NCI-H2107 treated with DMSO at 0.1 percent for 48 hours (cell line): ENCODE measurements around the gene F7.
"Not testable (repeated sequence)": the region's sequence is repeated elsewhere in the genome, so short reads cannot be mapped to it uniquely, and the experiment has no call there.

Experiments used
- DNase-seq: peaks from one replicate; lab custom pipeline; 2025; ENCODE audit not compliant: unreplicated experiment; lab: John Stamatoyannopoulos, UW

F7 gene

DNA sequence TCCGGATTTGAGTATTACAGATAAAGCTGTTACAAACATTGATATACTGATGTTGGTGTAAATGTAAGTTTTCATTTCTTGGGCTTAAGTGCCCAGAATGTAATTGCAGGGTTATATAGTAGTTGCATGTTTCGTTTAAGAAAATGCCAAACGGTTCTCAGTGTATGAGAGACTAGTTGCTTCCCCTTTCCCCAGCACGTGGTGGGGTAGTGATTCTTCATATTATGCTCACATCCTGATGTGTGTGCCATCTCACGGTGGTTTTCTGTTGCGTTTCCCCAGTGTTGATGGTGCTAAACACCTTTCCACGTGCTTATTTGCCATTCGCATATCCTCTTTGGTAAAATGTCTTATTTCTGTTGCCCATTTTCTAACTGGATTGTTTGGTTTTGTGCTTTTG, 34.7 kb upstream of the F7 start:
- no peak for DNase-seq

DNA sequence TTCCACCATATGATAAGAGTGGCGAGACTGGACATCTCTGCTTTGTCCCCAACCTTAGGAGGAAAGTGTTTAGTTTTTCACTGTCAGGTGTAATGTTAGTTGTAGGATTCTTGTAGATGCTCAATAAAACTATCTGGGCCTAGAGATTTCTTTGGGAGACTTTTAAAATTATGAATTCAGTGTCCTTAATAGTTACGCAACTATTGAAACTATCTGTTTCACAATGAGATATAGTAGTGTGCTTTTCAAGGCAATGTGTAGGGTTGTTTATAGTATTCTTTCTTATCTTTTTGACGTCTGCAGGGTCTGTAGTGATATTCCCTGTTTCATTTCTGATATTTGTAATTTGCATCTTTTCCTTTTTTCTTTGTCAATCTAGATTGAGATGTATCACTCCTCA, 33.2 kb upstream of the F7 start:
- DNase-seq, result no peak

DNA sequence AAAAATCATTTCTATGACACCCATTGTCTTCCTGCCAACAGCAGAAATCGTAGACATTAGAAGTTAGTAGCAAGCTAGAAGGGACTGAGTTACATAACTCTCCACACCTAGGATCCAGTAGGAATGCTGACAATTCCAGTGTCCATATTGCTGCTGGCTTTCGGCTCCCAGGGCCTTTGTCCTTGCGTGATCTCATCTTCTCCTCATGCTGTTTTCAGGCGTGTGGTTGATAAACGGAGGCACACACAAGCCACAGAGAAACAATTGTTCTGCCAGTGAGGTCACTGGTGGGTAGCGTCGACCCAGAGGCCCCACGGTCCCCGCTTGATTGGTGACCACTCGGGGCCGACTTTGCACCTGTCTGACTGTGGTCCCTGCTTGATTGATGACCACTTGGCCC, 31.6 kb upstream of the F7 start:
- no peak for DNase-seq

- DNase-seq, result no peak
These were observed 31.2 kb upstream of the F7 start for GRCh38 chr13:113074401-113074800.

- DNase-seq, result no peak
These were observed 30.7 kb upstream of the F7 start for GRCh38 chr13:113074876-113075275.

- DNase-seq, result no peak
These were observed 29.9 kb upstream of the F7 start for GRCh38 chr13:113075711-113076110.

DNA sequence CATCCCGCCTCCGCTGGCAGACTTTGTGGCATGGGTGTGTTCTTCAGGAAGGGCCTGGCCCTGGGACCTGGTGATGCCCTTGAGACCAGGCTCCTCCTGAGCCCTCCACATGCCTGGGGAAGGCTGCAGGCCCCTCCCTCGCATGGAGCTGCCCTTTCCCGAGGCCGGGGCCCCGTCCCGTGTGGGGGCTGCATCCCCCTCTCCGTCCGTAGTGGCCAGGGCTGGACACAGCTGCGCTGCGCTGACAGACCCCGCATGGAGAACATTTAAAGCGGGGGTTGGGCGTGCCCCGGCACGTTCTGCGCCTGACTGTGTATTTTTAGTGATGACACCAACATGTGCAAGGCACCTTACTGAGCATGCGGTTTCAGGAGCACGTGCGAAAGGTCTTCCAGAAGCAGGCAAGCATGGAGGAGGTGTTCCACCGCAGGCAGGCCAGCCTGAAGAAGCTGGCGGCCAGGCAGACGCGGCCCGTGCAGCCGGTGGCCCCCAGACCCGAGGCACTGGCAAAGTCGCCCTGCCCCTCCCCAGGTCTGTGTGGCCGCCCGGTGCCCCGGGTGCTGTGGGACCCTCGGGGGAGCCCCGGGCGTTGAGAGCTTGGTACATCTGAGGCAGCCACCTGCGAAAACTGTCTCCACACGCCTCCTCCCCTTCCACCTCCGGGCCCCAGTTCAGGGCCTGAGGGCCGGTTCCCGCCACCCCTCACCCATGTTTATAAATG, 28.8 kb upstream of the F7 start:
- no peak for DNase-seq

- no peak for DNase-seq
These were observed 28.0 kb upstream of the F7 start for GRCh38 chr13:113077566-113077952.

DNA sequence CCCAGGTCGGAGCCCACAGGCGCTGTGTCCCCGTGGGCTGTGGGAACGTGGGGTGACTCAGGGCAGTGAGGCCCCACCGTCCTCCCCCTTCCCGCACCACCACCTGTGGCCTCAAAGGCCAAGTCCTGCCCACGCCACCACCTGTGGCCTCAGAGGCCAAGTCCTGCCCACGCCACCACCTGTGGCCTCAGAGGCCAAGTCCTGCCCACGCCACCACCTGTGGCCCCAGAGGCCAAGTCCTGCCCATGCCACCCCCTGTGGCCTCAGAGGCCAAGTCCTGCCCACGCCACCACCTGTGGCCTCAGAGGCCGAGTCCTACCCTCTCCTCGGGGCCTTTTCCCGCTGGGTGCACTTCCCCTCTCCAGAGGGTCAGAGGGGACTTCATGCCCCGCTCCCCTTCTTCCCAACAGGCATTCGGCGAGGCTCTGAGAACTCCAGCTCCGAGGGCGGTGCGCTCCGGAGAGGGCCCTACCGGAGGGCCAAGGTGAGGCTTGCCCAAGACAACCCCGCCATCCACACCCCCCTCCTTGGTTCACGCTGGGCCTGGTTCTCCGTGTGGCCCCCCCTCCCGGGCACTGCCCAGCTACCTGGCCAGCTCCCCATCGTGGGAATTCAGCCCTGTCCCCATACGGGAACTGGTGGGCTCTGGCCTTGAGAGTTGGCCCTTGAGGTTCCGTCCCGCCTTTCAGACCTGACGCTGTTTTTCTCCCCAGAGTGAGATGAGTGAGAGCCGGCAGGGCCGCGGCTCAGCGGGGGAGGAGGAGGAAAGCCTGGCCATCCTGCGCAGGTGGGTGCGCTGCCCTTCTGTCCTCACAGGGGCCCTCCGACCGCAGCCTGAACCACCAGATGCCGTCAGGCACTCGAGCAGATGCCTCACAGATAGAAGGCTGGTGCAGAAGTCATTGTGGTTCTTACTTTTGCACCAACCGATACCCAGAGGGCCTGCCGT, 27.4 kb upstream of the F7 start:
- no peak for DNase-seq

GRCh38 chr13:113078902-113079780, 26.4 kb upstream of the F7 start:
- no peak for DNase-seq

GRCh38 chr13:113079781-113080080, 25.9 kb upstream of the F7 start:
- not testable (repeated sequence) for DNase-seq

DNA sequence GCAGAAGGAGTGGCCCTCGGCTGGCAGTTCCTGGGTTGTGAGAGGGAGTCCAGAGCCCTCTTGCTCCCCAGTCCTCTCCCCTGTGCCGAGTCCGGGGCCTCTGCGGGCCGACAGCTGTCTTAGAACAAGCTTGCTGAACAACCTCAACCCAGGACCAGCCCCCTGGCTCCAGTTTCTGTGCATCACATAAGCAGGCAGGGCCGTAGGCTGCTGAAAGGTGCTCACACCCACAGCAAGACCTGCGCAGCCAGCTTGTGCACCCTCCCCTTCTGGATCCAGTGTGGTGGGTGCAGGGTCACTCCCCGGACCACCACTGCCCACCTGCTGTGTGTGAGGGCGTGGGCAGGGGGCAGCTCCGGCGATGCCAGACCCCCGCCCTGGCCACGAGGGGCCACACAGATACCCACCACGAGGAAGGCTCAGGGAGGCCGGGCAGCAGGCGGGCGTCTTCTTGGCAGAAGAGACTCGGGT, 25.2 kb upstream of the F7 start:
- DNase-seq, result no peak

DNA sequence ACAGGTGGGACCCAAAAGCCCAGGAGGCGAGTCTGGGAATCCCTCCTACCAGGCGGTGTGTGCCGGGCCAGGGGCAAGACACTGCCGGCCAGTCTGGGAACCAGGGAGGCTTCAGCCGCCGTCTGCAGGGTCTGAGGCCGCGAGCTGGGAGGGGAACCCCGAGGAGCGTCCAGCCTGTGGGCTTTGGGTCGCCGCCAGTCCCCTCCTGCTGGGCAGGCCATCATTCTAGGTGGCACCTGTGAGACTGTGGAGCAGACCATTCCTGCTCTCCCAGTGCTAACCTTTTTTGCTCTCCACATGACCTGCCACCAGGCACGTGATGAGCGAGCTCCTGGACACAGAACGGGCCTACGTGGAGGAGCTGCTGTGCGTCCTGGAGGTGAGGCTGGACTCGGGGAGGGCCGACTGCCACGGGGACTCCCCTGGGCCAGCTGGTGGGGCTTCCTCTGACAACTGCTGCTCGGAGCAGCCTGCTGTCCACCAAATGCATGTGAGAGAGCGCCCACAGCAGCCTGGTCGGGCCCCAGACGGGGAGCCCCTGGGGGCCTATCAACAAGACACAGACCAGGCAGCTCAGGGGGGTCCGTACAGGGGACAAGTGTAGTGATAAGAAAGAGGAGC, 24.6 kb upstream of the F7 start:
- no peak for DNase-seq

GRCh38 chr13:113082198-113083021, 23.2 kb upstream of the F7 start:
- DNase-seq, result no peak

DNA sequence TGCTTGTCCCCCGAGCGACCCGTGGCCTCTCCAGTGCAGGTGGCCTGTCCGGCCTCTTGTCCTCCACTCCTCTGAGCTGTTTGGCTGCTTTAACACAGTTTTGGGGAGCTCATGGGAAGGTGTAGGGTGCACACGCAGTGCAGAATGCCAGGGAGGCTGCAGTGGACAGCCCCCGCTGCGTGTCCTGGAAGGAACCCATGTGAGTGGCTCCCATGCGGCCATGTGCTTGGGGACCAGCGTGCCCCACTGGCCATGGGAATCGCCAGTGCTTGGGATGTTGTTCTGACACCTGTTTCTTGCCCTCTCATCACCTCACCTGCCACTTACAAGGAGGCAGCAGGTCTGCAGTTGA, 22.6 kb upstream of the F7 start:
- no peak for DNase-seq

DNA sequence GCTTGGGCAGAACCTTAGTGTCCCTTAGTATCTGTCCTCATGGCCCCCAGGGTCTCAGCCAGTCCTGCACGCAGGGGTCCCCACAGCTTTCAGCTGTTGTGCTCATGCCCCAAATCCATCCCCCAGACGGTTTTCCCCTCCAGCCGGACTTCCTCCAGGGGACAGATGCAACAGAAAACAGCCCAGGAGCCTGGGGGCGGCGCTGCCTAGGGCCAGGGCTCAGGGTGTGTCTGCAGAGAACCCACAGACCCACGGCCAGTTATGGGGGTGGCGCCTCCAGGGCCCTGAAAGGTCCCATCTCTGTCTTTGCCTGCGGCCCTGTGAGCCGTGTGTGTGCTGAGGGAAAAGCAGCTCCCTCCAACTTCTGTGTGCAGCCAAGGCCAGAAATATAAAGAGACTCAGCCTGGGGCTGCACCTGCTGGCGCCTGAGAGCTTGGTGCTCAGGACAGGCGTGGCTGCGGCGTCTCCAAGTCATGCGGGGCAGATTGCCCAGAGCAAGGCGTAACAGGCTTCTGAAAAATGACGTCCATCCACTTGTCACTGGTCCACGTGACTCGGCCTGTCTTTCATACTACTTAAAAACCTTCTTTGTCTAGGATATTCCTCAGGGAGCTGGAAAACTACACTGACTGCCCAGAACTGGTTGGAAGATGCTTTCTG, 22.1 kb upstream of the F7 start:
- DNase-seq, result peak; percentile 24

GRCh38 chr13:113084094-113084942, 21.3 kb upstream of the F7 start:
- DNase-seq, result no peak

- DNase-seq, result no peak
These were observed 20.5 kb upstream of the F7 start for GRCh38 chr13:113084943-113085540.
